ENCODE data around the gene ZBTB8OS. TPM values are rescaled to one million over a fixed set of nuclear protein-coding genes. Genes with fewer than 3 reads are reported as not detected.

Gene ZBTB8OS
- total and polyA plus RNA-seq, 2 of the 8 experiments (the other 6 are each of a cell fraction or from before 2014, with no cell fraction given) = 68.0 to 74.2 TPM

DNA sequence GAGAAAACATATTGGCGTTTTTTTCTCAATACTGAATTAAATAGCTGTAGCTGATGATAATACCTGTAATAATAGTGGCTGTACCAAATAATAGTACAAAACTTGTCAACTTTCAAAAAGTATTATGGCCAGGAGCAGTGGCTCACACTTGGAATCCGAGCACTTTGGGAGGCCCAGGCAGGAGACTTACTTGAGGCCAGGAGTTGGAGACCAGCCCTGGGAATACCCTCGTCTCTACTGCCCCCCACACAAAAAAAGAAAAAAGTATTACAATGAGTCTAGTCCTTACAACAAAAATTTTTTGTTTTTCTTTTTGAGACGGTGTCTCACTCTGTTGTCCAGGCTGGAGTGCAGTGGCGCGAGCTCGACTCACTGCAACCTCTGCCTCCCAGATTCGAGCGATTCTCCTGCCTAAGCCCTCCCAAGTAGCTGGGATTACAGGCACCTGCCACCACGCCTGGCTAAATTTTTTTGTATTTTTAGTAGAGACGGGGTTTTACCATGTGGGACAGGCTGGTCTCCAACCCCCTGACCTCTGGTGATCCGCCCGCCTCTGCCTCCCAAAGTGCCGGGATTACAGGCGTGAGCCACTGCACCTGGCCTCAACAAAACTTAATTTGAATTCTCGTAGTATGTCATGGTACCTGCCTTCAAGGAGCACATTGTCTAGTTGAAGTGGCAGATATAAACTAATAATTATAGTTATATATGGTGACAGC is 2.1 kb upstream of the ZBTB8OS start (continued):
- TF ChIP-seq RBBP5 (IDR thresholded peaks at IDR 0.05; ENCODE audit: borderline replicate concordance, low read depth, low read length) (no peak), POLR2A (IDR thresholded peaks at IDR 0.05; ENCODE audit: control extremely low read depth in 1 of 2, low read depth in 2 of 2, low read length in 2 of 2) (no peak; a peak in 1 of 3 replicates)

All from H1 (cell line).